HCT116 (cell line): Measurements from ENCODE around the gene GINS3. TPM values are rescaled to one million over a fixed set of nuclear protein-coding genes. Genes with fewer than 3 reads are reported as not detected.
A peak's percentile ranks its signal among the peaks of the same experiment; 100 is the strongest.

Experiments used
- ATAC-seq: fragments of 200-7000 bp; cut with Tn5 transposase; 2 replicates; pipeline ENCODE4 v1.9.1; 2020; ENCODE audit warnings: mild to moderate bottlenecking, moderate library complexity
- BruUV-seq: library from RNA; stranded (reverse); fragments of 400-500 nt; replicated peaks from 2 replicates; lab custom pipeline; 2021; lab: Mats Ljungman, UMichigan
- CTCF ChIA-PET: fragments of 300-600 bp; sonication (Branson Sonifier 250); formaldehyde crosslinking; loops from one replicate; lab custom pipeline; 2021; ENCODE audit warnings: antibody characterized with exemption; lab: Charles Lee
- POLR2A ChIA-PET: fragments of 300-600, 350-600 bp; sonication (Branson Sonifier 250); formaldehyde crosslinking; loops from one replicate; lab custom pipeline; 2021; ENCODE audit warnings: antibody characterized with exemption; lab: Charles Lee
- RAD21 ChIA-PET, 2 experiments: fragments of 300-600 bp; sonication (Branson Sonifier 250); formaldehyde crosslinking; loops; one replicate each; lab custom pipeline; 2023; ENCODE audit warnings: low total read pairs in 2 of 2; ENCODE audit not compliant: uncharacterized antibody in 2 of 2, unreplicated experiment in 2 of 2, low non-redundant PET in 1 of 2; lab: Charles Lee
- DNase-seq: peaks from one replicate; pipeline ENCODE4 v3.0.0-alpha.2; 2010; ENCODE audit warnings: low read depth, low spot score
- H2AFZ ChIP-seq: fragments of 200-600 bp; shearing (Covaris generic), sonication (generic); 2 replicates; pipeline ENCODE4 v1.6.1; 2017; ENCODE audit warnings: low read depth, mixed run types, mixed read lengths, antibody characterized with exemption, low read length; ENCODE audit not compliant: poor library complexity, severe bottlenecking
- H3K27ac ChIP-seq: 2 replicates; pipeline ENCODE4 v1.5.1; 2012; ENCODE audit warnings: low read depth, low read length
- H3K27me3 ChIP-seq: fragments of 200-600 bp; sonication (generic); 2 replicates; pipeline ENCODE4 v1.6.1; 2016; ENCODE audit warnings: mixed run types, low read length, mixed read lengths; ENCODE audit not compliant: insufficient read depth
- H3K36me3 ChIP-seq, 2 experiments: fragments of 200-500 bp in 1 of 2; fragments of 200-600 bp in 1 of 2; sonication (Bioruptor generic) in 1 of 2; sonication (generic) in 1 of 2; 2 replicates each; pipeline versions ENCODE4 v1.5.1 to v1.6.1; 2014 to 2016; ENCODE audit warnings: low read length in 2 of 2, inconsistent platforms in 1 of 2, mixed read lengths in 1 of 2, mixed run types in 1 of 2; ENCODE audit not compliant: insufficient read depth in 2 of 2, control insufficient read depth in 1 of 2
- H3K4me1 ChIP-seq, 2 experiments: fragments of 200-600 bp in 1 of 2; sonication (generic) in 1 of 2; 2 replicates each; pipeline versions ENCODE4 v1.5.1 to v1.6.1; 2012 to 2017; ENCODE audit warnings: low read length in 2 of 2, inconsistent platforms in 1 of 2, mild to moderate bottlenecking in 1 of 2, mixed read lengths in 1 of 2, mixed run types in 1 of 2, moderate library complexity in 1 of 2; ENCODE audit not compliant: insufficient read depth in 2 of 2, control insufficient read depth in 1 of 2
- H3K4me2 ChIP-seq: fragments of 200-600 bp; sonication (generic); 2 replicates; pipeline ENCODE4 v1.6.1; 2017; ENCODE audit warnings: mixed run types, low read length, mixed read lengths
- H3K4me3 ChIP-seq, 2 experiments: fragments of 200-600 bp in 1 of 2; sonication (generic) in 1 of 2; replicated peaks in 1 of 2; 2 replicates each; pipeline ENCODE4 v1.5.1; 2011 to 2016; ENCODE audit warnings: low read length in 2 of 2, control low read depth in 1 of 2, low read depth in 1 of 2, mild to moderate bottlenecking in 1 of 2, mixed read lengths in 1 of 2, mixed run types in 1 of 2
- H3K79me2 ChIP-seq: fragments of 200-600 bp; sonication (generic); 2 replicates; pipeline ENCODE4 v1.6.1; 2017; ENCODE audit warnings: mild to moderate bottlenecking, mixed run types, low read length, moderate library complexity, mixed read lengths; ENCODE audit not compliant: insufficient read depth
- H3K9ac ChIP-seq: fragments of 200-600 bp; sonication (generic); 2 replicates; pipeline ENCODE4 v1.6.1; 2016; ENCODE audit warnings: low read length, mixed read lengths
- H3K9me2 ChIP-seq: fragments of 200-600 bp; sonication (generic), shearing (Covaris generic); 2 replicates; pipeline ENCODE4 v1.6.1; 2017; ENCODE audit warnings: mixed run types, mild to moderate bottlenecking, moderate library complexity; ENCODE audit not compliant: insufficient read depth
- H3K9me3 ChIP-seq, 2 experiments: fragments of 200-500 bp in 1 of 2; fragments of 200-600 bp in 1 of 2; sonication (Bioruptor generic) in 1 of 2; sonication (generic) in 1 of 2; 2 replicates each; pipeline ENCODE4 v1.6.1; 2014 to 2017; ENCODE audit warnings: low read length in 2 of 2, mixed read lengths in 2 of 2, inconsistent platforms in 1 of 2, low read depth in 1 of 2, mild to moderate bottlenecking in 1 of 2, mixed run types in 1 of 2, moderate library complexity in 1 of 2; ENCODE audit not compliant: control insufficient read depth in 1 of 2, insufficient read depth in 1 of 2
- H4K20me1 ChIP-seq: fragments of 200-600 bp; sonication (generic), shearing (Covaris generic); 2 replicates; pipeline ENCODE4 v1.6.1; 2017; ENCODE audit warnings: mixed run types, mild to moderate bottlenecking, moderate library complexity; ENCODE audit not compliant: insufficient read depth
- ATF3 ChIP-seq: IDR thresholded peaks from 2 replicates; pipeline ENCODE4 v1.6.1; 2012
- CTCF ChIP-seq, 3 experiments: fragments of 200-600 bp in 1 of 3; sonication (generic) in 1 of 3; IDR thresholded peaks in 2 of 3; conservative IDR thresholded peaks in 1 of 3; 2 replicates each; pipeline ENCODE4 v1.5.1; 2012 to 2017; ENCODE audit warnings: low read depth in 2 of 3, low read length in 2 of 3, antibody characterized with exemption in 1 of 3, borderline replicate concordance in 1 of 3, control low read depth in 1 of 3, mild to moderate bottlenecking in 1 of 3, mixed read lengths in 1 of 3, mixed run types in 1 of 3, moderate library complexity in 1 of 3; ENCODE audit not compliant: insufficient read depth in 1 of 3
- EGR1 ChIP-seq: IDR thresholded peaks from 2 replicates; pipeline ENCODE4 v1.6.1; 2012; ENCODE audit warnings: low read depth
- MAX ChIP-seq: IDR thresholded peaks from 2 replicates; pipeline ENCODE4 v1.6.1; 2012
- RAD21 ChIP-seq: IDR thresholded peaks from 2 replicates; pipeline ENCODE4 v1.6.1; 2012; ENCODE audit warnings: low read depth, mild to moderate bottlenecking
- ZNF274 ChIP-seq: fragments of 200-500 bp; sonication (Bioruptor generic); IDR thresholded peaks from 2 replicates; pipeline ENCODE4 v1.6.1; 2014; ENCODE audit warnings: mild to moderate bottlenecking, low read depth, low read length, inconsistent platforms
- intact Hi-C: fragments of 100-400 bp; cut with micrococcal nuclease; formaldehyde crosslinking; loops from 2 replicates; pipeline ENCODE4 v1.10.0; 2022
- total RNA-seq: library from RNA; stranded (reverse); gene quantifications from one replicate; pipeline ENCODE4 v1.2.1, GENCODE V29; 2021; ENCODE audit not compliant: unreplicated experiment

Gene GINS3
- total RNA-seq, 1 experiment from 2014 or later, result 12.1 TPM

GRCh38 chr16:58343562-58343961 is 48.7 kb upstream of the GINS3 start (continued):
- TF ChIP-seq CTCF (IDR thresholded peaks at IDR 0.05 in 2 of 3, conservative IDR thresholded peaks at IDR 0.05 in 1 of 3; ENCODE audit: borderline replicate concordance in 1 of 3, insufficient read depth in 1 of 3, low read depth in 2 of 3, low read length in 2 of 3) (no peak), EGR1 (no peak), MAX (no peak)

GRCh38 chr16:58345574-58346354 is 46.5 kb upstream of the GINS3 start:
- CTCF ChIA-PET, result interaction anchor here (0.6 to 2.0 kb wide), 3 partner anchors 140 to 410 kb away, joined by 3 to 14 read pairs (median 4); no protein-coding TSS in a partner anchor
- Histone ChIP-seq H3K27ac (no peak overlapping the region), H3K4me2 (no peak overlapping the region), H3K79me2 (no peaks in the 10 kb centered on the region), H3K9me2 (no peaks in the 10 kb centered on the region), H4K20me1 (no peaks in the 10 kb centered on the region), H3K4me1 (no peaks in the 10 kb centered on the region), H2AFZ (no peak overlapping the region), H3K27me3 (peaks cover 9% of the 10 kb centered on the region), H3K9me3 (no peaks in the 10 kb centered on the region), H3K9ac (no peak overlapping the region), H3K36me3 (no peaks in the 10 kb centered on the region), H3K4me3 (no peak overlapping the region)
- no TSS peak for BruUV-seq
- no peak for ATAC-seq
- DNase-seq, result no peak
- RAD21 ChIA-PET, result no interaction called here
- POLR2A ChIA-PET, result no interaction called here
- intact Hi-C loops, result no loop called here
- TF ChIP-seq CTCF (IDR thresholded peaks at IDR 0.05 in 2 of 3, conservative IDR thresholded peaks at IDR 0.05 in 1 of 3; ENCODE audit: borderline replicate concordance in 1 of 3, insufficient read depth in 1 of 3, low read depth in 2 of 3, low read length in 2 of 3) (peak in 2 of 3 experiments; percentile 41 to 52; a peak in 2 of 6 replicates), ATF3 (no peak), ZNF274 (no peak), RAD21 (peak; percentile 45)
